Heart right ventricle (tissue), 16 donors: ENCODE data around the gene NT5DC4. TPM values are rescaled to one million over a fixed set of nuclear protein-coding genes. Genes with fewer than 3 reads are reported as not detected.
"Not testable (repeated sequence)": the region's sequence is repeated elsewhere in the genome, so short reads cannot be mapped to it uniquely, and the experiment has no call there.

Source experiments
- ATAC-seq, 8 donors: fragments of 200-7000 bp; cut with Tn5 transposase; one replicate each; pipeline ENCODE4 v1.9.1; 2020; ENCODE audit warnings: mild to moderate bottlenecking in 8 of 8, moderate library complexity in 8 of 8, moderate number of reproducible peaks in 1 of 8
- DNase-seq, 2 donors: peaks; one replicate each; pipeline ENCODE4 v3.0.0-alpha.2; 2020
- H3K27ac ChIP-seq, 10 donors: fragments of 200-600 bp; sonication (generic) in 2 of 10; one replicate each; pipeline versions ENCODE4 v1.5.0 to v1.8.0; 2020 to 2022; ENCODE audit warnings: mild to moderate bottlenecking in 3 of 10
- H3K27me3 ChIP-seq, 7 donors: fragments of 200-600 bp; one replicate each; pipeline ENCODE4 v1.8.0; 2021 to 2022; ENCODE audit warnings: mild to moderate bottlenecking in 2 of 7
- H3K36me3 ChIP-seq, 9 donors: fragments of 200-600 bp; sonication (generic) in 1 of 9; one replicate each; pipeline versions ENCODE4 v1.5.0 to v1.8.0; 2020 to 2022; ENCODE audit warnings: mild to moderate bottlenecking in 2 of 9
- H3K4me1 ChIP-seq, 9 donors: fragments of 200-600 bp; sonication (generic) in 1 of 9; one replicate each; pipeline versions ENCODE4 v1.5.0 to v1.8.0; 2020 to 2022; ENCODE audit warnings: mild to moderate bottlenecking in 4 of 9
- H3K4me3 ChIP-seq, 10 donors: fragments of 200-600 bp; sonication (generic) in 2 of 10; one replicate each; pipeline versions ENCODE4 v1.5.0 to v1.8.0; 2020 to 2022; ENCODE audit warnings: mild to moderate bottlenecking in 7 of 10, moderate library complexity in 2 of 10
- H3K9me3 ChIP-seq, 11 donors: fragments of 200-600 bp in 10 of 11; sonication (generic) in 2 of 11; one replicate each; pipeline versions ENCODE4 v1.5.0 to v1.8.0; 2013 to 2022; ENCODE audit warnings: mild to moderate bottlenecking in 2 of 11, control low read depth in 1 of 11, moderate library complexity in 1 of 11
- CTCF ChIP-seq, 9 donors: fragments of 200-600 bp; sonication (generic) in 2 of 9; IDR thresholded peaks; one replicate each; pipeline versions ENCODE4 v1.5.0 to v1.8.0; 2021 to 2022; ENCODE audit warnings: antibody characterized with exemption in 9 of 9, mild to moderate bottlenecking in 5 of 9, moderate library complexity in 1 of 9
- WGBS, 2 donors: extraction: QIAGEN DNeasy Blood & Tissue Kit; methylation state at CpG; one replicate each; pipeline ENCODE4 v1.1.7; 2013; ENCODE audit warnings: inconsistent platforms in 1 of 2; 5-methylcytosine and 5-hydroxymethylcytosine counted together
- intact Hi-C, 10 donors: fragments of 100-400 bp; cut with DNase I; formaldehyde crosslinking; loops; one replicate each; pipeline versions ENCODE4 v1.11.1 to v1.14.2; 2022
- polyA plus RNA-seq, 2 donors: library from polyadenylated mRNA; stranded (reverse); fragments of 200-250 nt; gene quantifications; one replicate each; pipeline ENCODE4 v1.2.3, GENCODE V29; 2013
- total RNA-seq, 10 donors: library from RNA; stranded (reverse); fragmentation: NEBNext Ultra II Directional in 3 of 10; extraction: Animal tissue kit (Norgen Biotek cat#: 25700) in 3 of 10; gene quantifications; one replicate each; pipeline versions ENCODE4 v1.2.1 to v1.2.4, GENCODE V29; 2021 to 2023
- donor health status: Arrhythmogenic right ventricular cardiomyopathy.
- donor health status: ischemic (EF 13 %, LVEDD 7.1; RV severe dilation, severe dysfunction).
- donor health status: healthy with polysubstance abuse.
- donor health status: DM: no; HTN: yes; CAD: no.
- donor health status: DM: no; HTN: no; CAD: no.
- donor health status: ischemic (EF 25% LVEDD 6.9; RV normal size, moderate dysfunction).
- donor health status: ischemic (EF 25% LVEDD 5.7; RV mildly dilated, moderate dysfunction).
- donor health status: healthy.
- donor health status: DM: yes; HTN: yes; CAD: no.
- donor health status: Ischemic cardiomyopathy.
- donor health status: ischemic (EF 35%, LVEDD 5.7; RV mildly dilated, moderate dysfunction).
- donor health status: nonischemic (EF 11% LVEDD 7.7; RV severe dilation, severe dysfunction).
- donor health status: DM: yes; HTN: yes; CAD: no.
- donor health status: PGD.
- donor health status: ischemic (EF 29% LVEDD 5.4; RV normal size, mild dysfunction).
- donor health status: nonischemic (EF 23%, LVEDD 6.1; RV moderate dilation, normal function).

NT5DC4 gene
- total and polyA plus RNA-seq, 12 donors = 0.35 TPM; not detected in 11

- Histone ChIP-seq H3K36me3 (no peaks in the 10 kb centered on the region), H3K9me3 (no peaks in the 10 kb centered on the region), H3K27me3 (peaks cover 0 to 35% (median 2%) of the 10 kb centered on the region in 7 donors), H3K27ac (no peak overlapping the region), H3K4me3 (no peak overlapping the region), H3K4me1 (peaks cover 0 to 48% (median 0%) of the 10 kb centered on the region in 9 donors)
- ATAC-seq (peak in 1 of 8 donors; percentile 42), DNase-seq (no peak)
- intact Hi-C loops = no loop called here
- 44 to 54% methylated on average over 5 of the region's 5 CpGs for WGBS, 2 donors
- no peak for TF ChIP-seq CTCF (IDR thresholded peaks at IDR 0.05)
These were observed 14.6 kb upstream of the NT5DC4 start for GRCh38 chr2:112706170-112706664.

GRCh38 chr2:112706947-112707346 lies 13.9 kb upstream of the NT5DC4 start:
- intact Hi-C loops, DNase-seq, ATAC-seq, H3K9me3 ChIP-seq, H3K36me3 ChIP-seq, H3K4me3 ChIP-seq, H3K27ac ChIP-seq: not testable (repeated sequence)
- Histone ChIP-seq H3K4me1 (peaks cover 0 to 40% (median 0%) of the 10 kb centered on the region in 9 donors), H3K27me3 (peaks cover 0 to 35% (median 2%) of the 10 kb centered on the region in 7 donors)
- 89 to 91% methylated on average over 9 of the region's 9 CpGs for WGBS, 2 donors

GRCh38 chr2:112708968-112709367 lies 11.9 kb upstream of the NT5DC4 start:
- intact Hi-C loops = no loop called here
- TF ChIP-seq CTCF (IDR thresholded peaks at IDR 0.05) = no peak
- Histone ChIP-seq H3K4me1 (peaks cover 0 to 50% (median 0%) of the 10 kb centered on the region in 9 donors), H3K27ac (peak overlapping the region in 1 of 10 donors; percentile 72), H3K36me3 (no peaks in the 10 kb centered on the region), H3K27me3 (peaks cover 0 to 38% (median 2%) of the 10 kb centered on the region in 7 donors), H3K4me3 (no peak overlapping the region), H3K9me3 (no peaks in the 10 kb centered on the region)
- ATAC-seq (no peak), DNase-seq (no peak)
- WGBS, 2 donors = 60 to 61% methylated on average over 10 of the region's 10 CpGs

GRCh38 chr2:112709703-112710102 lies 11.1 kb upstream of the NT5DC4 start:
- no peaks in the 10 kb centered on the region for H3K9me3 ChIP-seq
- DNase-seq (no peak), ATAC-seq (no peak)
- H3K4me3 ChIP-seq = no peak overlapping the region
- intact Hi-C loops = no loop called here
- no peak overlapping the region for H3K27ac ChIP-seq
- no peaks in the 10 kb centered on the region for H3K36me3 ChIP-seq
- WGBS, 2 donors = 83 to 85% methylated on average over 6 of the region's 6 CpGs
- peaks cover 0 to 32% (median 2%) of the 10 kb centered on the region in 7 donors for H3K27me3 ChIP-seq
- TF ChIP-seq CTCF (IDR thresholded peaks at IDR 0.05) = no peak
- peaks cover 0 to 50% (median 0%) of the 10 kb centered on the region in 9 donors for H3K4me1 ChIP-seq

GRCh38 chr2:112710956-112711750 lies 9.7 kb upstream of the NT5DC4 start:
- ATAC-seq (no peak), DNase-seq (no peak)
- no peaks in the 10 kb centered on the region for H3K36me3 ChIP-seq
- 87 to 89% methylated on average over 9 of the region's 9 CpGs for WGBS, 2 donors
- intact Hi-C loops = no loop called here
- H3K27ac ChIP-seq = no peak overlapping the region
- no peak overlapping the region for H3K4me3 ChIP-seq
- H3K4me1 ChIP-seq = peaks cover 0 to 44% (median 0%) of the 10 kb centered on the region in 9 donors
- no peaks in the 10 kb centered on the region for H3K9me3 ChIP-seq
- TF ChIP-seq CTCF (IDR thresholded peaks at IDR 0.05) = no peak
- peaks cover 0 to 23% (median 0%) of the 10 kb centered on the region in 7 donors for H3K27me3 ChIP-seq
